ENCODE measurements around the gene PNPLA7. TPM values are rescaled to one million over a fixed set of nuclear protein-coding genes. Genes with fewer than 3 reads are reported as not detected.

Gene PNPLA7
- total and polyA plus RNA-seq, 10 of the 15 experiments (the other 5 are each of a cell fraction or from before 2014, with no cell fraction given) = 0.04 to 0.85 (median 0.19) TPM; not detected in 1

DNA sequence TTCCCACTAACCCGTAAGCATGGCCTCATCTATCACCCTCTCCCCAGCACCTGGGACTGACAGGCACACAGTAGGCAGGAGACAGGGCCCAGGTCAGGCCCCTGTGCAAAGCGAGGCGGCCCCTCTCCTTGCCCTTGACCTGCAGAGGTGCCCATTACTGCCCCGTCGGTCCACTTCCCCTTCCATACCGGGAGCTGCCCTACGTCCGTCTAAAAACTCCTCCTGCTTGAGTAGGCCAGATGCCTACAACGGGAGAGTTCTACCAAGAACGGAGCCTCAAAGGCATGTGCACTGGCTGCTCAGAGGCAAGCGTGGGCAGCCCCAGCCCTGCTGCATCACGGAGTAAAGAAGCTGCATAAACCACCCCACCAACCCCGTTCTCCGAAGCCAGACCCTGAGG lies 33.1 kb upstream of the PNPLA7 start:
- Histone ChIP-seq H3K4me3 (no peak overlapping the region), H3K4me2 (ENCODE audit: control insufficient read depth, insufficient read depth) (no peak overlapping the region), H3K9ac (ENCODE audit: control insufficient read depth, insufficient read depth, low read length) (no peak overlapping the region), H3K27ac (ENCODE audit: control insufficient read depth, insufficient read depth) (no peak overlapping the region), H4K20me1 (ENCODE audit: control insufficient read depth, insufficient read depth) (no peaks in the 10 kb centered on the region), H3K27me3 (replicated peaks in 1 of 2; ENCODE audit: control insufficient read depth in 2 of 2, insufficient read depth in 2 of 2, low read length in 1 of 2) (no peaks in the 10 kb centered on the region), H3K36me3 (ENCODE audit: control insufficient read depth in 2 of 2, insufficient read depth in 2 of 2, low read length in 1 of 2) (peaks cover 14 to 22% of the 10 kb centered on the region in 2 experiments; a peak in 3 of 4 replicates), H3K9me3 (replicated peaks; ENCODE audit: control insufficient read depth, insufficient read depth, low read length) (no peaks in the 10 kb centered on the region), H3K4me1 (ENCODE audit: control insufficient read depth, insufficient read depth, low read length) (no peaks in the 10 kb centered on the region), H3K79me2 (ENCODE audit: control insufficient read depth, insufficient read depth, low read length) (peaks cover 3% of the 10 kb centered on the region), H2AFZ (ENCODE audit: control insufficient read depth, low read depth, low read length) (no peak overlapping the region)
- ChIA-PET POLR2A (no interaction called here), RAD21 (ENCODE audit: unreplicated experiment) (no interaction called here), CTCF (no interaction called here), SMC1A (ENCODE audit: uncharacterized antibody, unreplicated experiment) (no interaction called here)
- in situ Hi-C loops (cut with MboI) = no loop called here
- intact Hi-C loops (cut with micrococcal nuclease; ENCODE audit: unreplicated experiment) = no loop called here
- DNase-seq (ENCODE audit: low read depth, low spot score) (no peak), FAIRE-seq (no peak), ATAC-seq (no peak)
- WGBS (ENCODE audit: insufficient coverage, insufficient replicate concordance, low lambda C conversion rate, missing lambda C conversion rate) = 84% methylated on average over 14 of the region's 14 CpGs
- TF ChIP-seq TARDBP (IDR thresholded peaks at IDR 0.05; ENCODE audit: borderline replicate concordance) (no peak), CHD4 (IDR thresholded peaks at IDR 0.05) (no peak), STAT3 (IDR thresholded peaks at IDR 0.05; ENCODE audit: low read depth, low read length) (no peak), MYB (IDR thresholded peaks at IDR 0.05; ENCODE audit: borderline replicate concordance, low read depth, low read length) (no peak), CBX3 (IDR thresholded peaks at IDR 0.05; ENCODE audit: borderline replicate concordance, low read depth) (no peak), E4F1 (IDR thresholded peaks at IDR 0.05; ENCODE audit: borderline replicate concordance, partially characterized antibody) (no peak), BACH1 (IDR thresholded peaks at IDR 0.05; ENCODE audit: borderline replicate concordance) (no peak), WRNIP1 (IDR thresholded peaks at IDR 0.05; ENCODE audit: borderline replicate concordance, low read depth, low read length) (no peak), NR2F1 (conservative IDR thresholded peaks at IDR 0.05) (no peak), SRF (IDR thresholded peaks at IDR 0.05; ENCODE audit: low read depth in 2 of 2, low read length in 2 of 2) (no peak), JUND (IDR thresholded peaks at IDR 0.05; ENCODE audit: low read depth, low read length) (no peak), MEF2B (IDR thresholded peaks at IDR 0.05; ENCODE audit: partially characterized antibody, poor library complexity, severe bottlenecking) (no peak), BCL11A (IDR thresholded peaks at IDR 0.05; ENCODE audit: low read depth, low read length) (no peak), EGR1 (IDR thresholded peaks at IDR 0.05; ENCODE audit: borderline replicate concordance in 1 of 2, low read depth in 2 of 2, low read length in 2 of 2) (no peak), ZNF217 (IDR thresholded peaks at IDR 0.05) (no peak)
- TF ChIP-seq, protein P1, sequence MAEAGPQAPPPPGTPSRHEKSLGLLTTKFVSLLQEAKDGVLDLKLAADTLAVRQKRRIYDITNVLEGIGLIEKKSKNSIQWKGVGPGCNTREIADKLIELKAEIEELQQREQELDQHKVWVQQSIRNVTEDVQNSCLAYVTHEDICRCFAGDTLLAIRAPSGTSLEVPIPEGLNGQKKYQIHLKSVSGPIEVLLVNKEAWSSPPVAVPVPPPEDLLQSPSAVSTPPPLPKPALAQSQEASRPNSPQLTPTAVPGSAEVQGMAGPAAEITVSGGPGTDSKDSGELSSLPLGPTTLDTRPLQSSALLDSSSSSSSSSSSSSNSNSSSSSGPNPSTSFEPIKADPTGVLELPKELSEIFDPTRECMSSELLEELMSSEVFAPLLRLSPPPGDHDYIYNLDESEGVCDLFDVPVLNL (IDR thresholded peaks at IDR 0.05; ENCODE audit: low read depth, low read length) = no peak
- TF ChIP-seq, protein P2, sequence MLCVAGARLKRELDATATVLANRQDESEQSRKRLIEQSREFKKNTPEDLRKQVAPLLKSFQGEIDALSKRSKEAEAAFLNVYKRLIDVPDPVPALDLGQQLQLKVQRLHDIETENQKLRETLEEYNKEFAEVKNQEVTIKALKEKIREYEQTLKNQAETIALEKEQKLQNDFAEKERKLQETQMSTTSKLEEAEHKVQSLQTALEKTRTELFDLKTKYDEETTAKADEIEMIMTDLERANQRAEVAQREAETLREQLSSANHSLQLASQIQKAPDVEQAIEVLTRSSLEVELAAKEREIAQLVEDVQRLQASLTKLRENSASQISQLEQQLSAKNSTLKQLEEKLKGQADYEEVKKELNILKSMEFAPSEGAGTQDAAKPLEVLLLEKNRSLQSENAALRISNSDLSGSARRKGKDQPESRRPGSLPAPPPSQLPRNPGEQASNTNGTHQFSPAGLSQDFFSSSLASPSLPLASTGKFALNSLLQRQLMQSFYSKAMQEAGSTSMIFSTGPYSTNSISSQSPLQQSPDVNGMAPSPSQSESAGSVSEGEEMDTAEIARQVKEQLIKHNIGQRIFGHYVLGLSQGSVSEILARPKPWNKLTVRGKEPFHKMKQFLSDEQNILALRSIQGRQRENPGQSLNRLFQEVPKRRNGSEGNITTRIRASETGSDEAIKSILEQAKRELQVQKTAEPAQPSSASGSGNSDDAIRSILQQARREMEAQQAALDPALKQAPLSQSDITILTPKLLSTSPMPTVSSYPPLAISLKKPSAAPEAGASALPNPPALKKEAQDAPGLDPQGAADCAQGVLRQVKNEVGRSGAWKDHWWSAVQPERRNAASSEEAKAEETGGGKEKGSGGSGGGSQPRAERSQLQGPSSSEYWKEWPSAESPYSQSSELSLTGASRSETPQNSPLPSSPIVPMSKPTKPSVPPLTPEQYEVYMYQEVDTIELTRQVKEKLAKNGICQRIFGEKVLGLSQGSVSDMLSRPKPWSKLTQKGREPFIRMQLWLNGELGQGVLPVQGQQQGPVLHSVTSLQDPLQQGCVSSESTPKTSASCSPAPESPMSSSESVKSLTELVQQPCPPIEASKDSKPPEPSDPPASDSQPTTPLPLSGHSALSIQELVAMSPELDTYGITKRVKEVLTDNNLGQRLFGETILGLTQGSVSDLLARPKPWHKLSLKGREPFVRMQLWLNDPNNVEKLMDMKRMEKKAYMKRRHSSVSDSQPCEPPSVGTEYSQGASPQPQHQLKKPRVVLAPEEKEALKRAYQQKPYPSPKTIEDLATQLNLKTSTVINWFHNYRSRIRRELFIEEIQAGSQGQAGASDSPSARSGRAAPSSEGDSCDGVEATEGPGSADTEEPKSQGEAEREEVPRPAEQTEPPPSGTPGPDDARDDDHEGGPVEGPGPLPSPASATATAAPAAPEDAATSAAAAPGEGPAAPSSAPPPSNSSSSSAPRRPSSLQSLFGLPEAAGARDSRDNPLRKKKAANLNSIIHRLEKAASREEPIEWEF (IDR thresholded peaks at IDR 0.05; ENCODE audit: insufficient replicate concordance, low read depth, low read length) = no peak
- BruUV-seq (replicated peaks) = no TSS peak

Data from GM12878 (cell line).